Measurements from ENCODE around the gene BRINP2.

BRINP2 gene

DNA sequence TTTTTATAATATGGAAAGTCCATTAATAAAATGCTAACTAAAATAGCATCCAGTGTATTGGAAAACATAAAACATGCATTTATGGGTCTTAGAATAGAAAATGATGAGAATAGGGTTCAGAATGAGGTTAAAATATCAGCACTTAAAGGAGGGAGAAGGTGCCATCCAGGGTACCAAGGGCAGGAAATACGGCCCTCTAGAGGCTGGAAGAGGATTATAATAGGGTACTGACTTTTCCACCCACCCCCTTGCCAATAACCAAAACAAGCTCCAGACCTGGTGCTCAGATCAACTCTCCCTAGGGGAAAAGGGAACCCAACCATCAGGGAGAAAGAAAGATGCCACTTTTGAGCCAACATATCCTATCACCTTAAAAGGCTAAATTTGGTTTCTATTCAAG, 32.9 kb upstream of the BRINP2 start:
- DNase-seq = no peak
- Histone ChIP-seq H3K36me3 (no peaks in the 10 kb centered on the region), H3K9me3 (ENCODE audit: severe bottlenecking) (no peaks in the 10 kb centered on the region), H3K4me3 (ENCODE audit: low read depth, low read length) (no peak overlapping the region), H3K27ac (no peak overlapping the region), H3K27me3 (ENCODE audit: insufficient read depth, low read depth, severe bottlenecking) (no peaks in the 10 kb centered on the region)
- TF ChIP-seq CTCF (IDR thresholded peaks at IDR 0.05; ENCODE audit: low read depth, low read length) = peak; percentile 36; the same call in 1 of the 2 replicates

- H3K27ac ChIP-seq = no peak overlapping the region
Measured at GRCh38 chr1:177138347-177138746, 32.4 kb upstream of the BRINP2 start.

GRCh38 chr1:177142010-177142409, 28.7 kb upstream of the BRINP2 start:
- Histone ChIP-seq H3K4me3 (ENCODE audit: low read depth, low read length) (no peak overlapping the region), H3K27ac (no peak overlapping the region), H3K27me3 (ENCODE audit: insufficient read depth, low read depth, severe bottlenecking) (no peaks in the 10 kb centered on the region), H3K9me3 (ENCODE audit: severe bottlenecking) (no peaks in the 10 kb centered on the region), H3K36me3 (no peaks in the 10 kb centered on the region)
- no peak for DNase-seq
- TF ChIP-seq CTCF (IDR thresholded peaks at IDR 0.05; ENCODE audit: low read depth, low read length) = no peak

More at GRCh38 chr1:177138347-177138746, 32.4 kb upstream of the BRINP2 start:
- Histone ChIP-seq H3K36me3 (no peaks in the 10 kb centered on the region), H3K9me3 (ENCODE audit: severe bottlenecking) (no peaks in the 10 kb centered on the region), H3K4me3 (ENCODE audit: low read depth, low read length) (no peak overlapping the region), H3K27me3 (ENCODE audit: insufficient read depth, low read depth, severe bottlenecking) (no peaks in the 10 kb centered on the region)
- DNase-seq = no peak
- TF ChIP-seq CTCF (IDR thresholded peaks at IDR 0.05; ENCODE audit: low read depth, low read length) = no peak

GRCh38 chr1:177142791-177143271, 27.9 kb upstream of the BRINP2 start:
- Histone ChIP-seq H3K27ac (no peak overlapping the region), H3K27me3 (ENCODE audit: insufficient read depth, low read depth, severe bottlenecking) (no peaks in the 10 kb centered on the region), H3K9me3 (ENCODE audit: severe bottlenecking) (no peaks in the 10 kb centered on the region), H3K4me3 (ENCODE audit: low read depth, low read length) (no peak overlapping the region), H3K36me3 (no peaks in the 10 kb centered on the region)
- DNase-seq = no peak
- TF ChIP-seq CTCF (IDR thresholded peaks at IDR 0.05; ENCODE audit: low read depth, low read length) = no peak

GRCh38 chr1:177145106-177146070, 25.4 kb upstream of the BRINP2 start:
- Histone ChIP-seq H3K27ac (no peak overlapping the region), H3K36me3 (no peaks in the 10 kb centered on the region), H3K27me3 (ENCODE audit: insufficient read depth, low read depth, severe bottlenecking) (no peaks in the 10 kb centered on the region), H3K4me3 (ENCODE audit: low read depth, low read length) (no peak overlapping the region), H3K9me3 (ENCODE audit: severe bottlenecking) (no peaks in the 10 kb centered on the region)
- no peak for DNase-seq
- no peak for TF ChIP-seq CTCF (IDR thresholded peaks at IDR 0.05; ENCODE audit: low read depth, low read length)

All from WERI-Rb-1 (cell line).